GM11168 (cell line): ENCODE results near the gene TTC39B.

Source experiments
- in situ Hi-C: fragments of 300-500 bp; cut with MboI; formaldehyde crosslinking; loops from one replicate; pipeline ENCODE4 v1.12.0; 2022; ENCODE audit warnings: low sequenced_read_pairs; ENCODE audit not compliant: unreplicated experiment

TTC39B gene

DNA sequence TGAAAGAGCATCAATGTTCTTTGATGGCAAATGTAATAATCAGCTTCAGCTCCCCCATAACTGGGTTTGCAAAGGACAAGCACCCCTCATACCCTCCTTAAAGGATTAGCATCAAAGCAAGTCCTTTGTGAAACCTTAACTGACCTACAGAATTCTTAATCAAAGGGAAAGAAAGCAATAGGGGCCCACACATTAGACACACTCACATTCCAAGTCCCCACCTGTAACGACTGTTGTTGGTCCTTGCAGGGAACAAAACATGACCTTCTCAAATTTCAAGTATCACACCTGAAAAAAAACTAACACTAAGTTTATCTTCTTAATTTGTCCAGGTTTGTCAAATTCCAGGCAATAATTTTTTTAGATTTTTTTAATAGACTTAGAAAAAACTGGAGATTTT is 32.6 kb downstream of the TTC39B start:
- in situ Hi-C loops, result no loop called here

DNA sequence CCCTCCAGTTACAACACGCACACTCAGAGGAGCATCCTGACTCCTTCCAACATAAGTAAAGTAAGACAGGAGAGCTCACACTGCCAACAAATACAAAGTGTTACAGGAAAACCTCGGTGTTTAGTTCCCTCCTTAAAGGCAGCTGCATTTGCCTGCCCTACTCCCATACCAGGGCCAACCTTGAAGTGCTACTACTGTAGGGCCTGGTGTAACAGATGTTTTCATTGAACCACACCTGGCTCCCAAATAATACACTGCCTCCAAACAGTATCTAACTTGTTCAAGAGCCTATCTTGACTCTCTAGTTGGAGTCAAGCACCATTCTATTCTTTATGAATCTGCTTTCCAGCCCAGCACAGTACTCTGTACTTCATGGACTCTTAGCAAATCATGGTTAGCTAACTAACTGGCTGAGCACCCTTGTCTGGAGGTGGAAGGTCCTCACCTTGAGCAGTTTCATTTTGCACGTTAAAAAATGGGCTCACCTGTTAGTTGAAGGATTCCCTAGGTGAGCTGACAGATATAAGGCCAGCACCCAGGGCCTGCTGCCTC is 34.6 kb downstream of the TTC39B start:
- in situ Hi-C loops, result no loop called here

DNA sequence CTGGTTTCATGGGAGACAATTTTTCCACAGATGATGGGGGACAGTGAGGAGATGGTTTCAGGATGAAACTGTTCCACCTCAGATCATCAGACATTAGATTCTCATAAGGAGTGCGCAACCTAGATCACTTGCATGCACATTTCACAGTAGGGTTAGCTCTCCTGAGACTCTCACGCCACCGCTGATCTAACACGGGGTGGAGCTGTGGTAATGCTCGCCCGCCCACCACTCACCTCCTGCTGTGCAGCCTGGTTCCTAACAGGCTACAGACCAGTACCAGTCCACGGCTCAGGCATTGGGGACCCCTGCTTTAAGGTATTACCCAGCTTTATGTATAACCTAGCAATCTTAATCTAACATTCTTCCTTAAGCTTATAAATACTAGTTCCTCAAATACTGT is 35.6 kb downstream of the TTC39B start:
- in situ Hi-C loops, result no loop called here

DNA sequence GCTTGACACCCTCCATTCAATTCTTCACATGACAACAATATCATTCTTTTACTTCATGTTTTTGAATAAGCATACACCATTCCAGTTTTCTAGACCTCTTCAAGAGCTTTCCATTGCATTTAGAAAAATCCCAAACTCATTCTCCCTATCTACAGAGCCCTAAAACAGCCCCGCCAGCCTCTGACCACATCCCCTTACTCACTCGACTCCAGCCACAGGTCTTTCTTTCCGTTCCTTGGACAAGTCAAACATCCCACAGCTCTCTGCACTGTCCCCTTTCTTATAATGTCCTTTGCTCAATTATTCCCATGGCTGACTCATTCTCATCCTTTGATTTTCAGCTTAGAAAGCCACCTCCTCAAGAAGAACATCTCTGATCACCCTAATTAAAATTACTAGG is 38.2 kb downstream of the TTC39B start:
- in situ Hi-C loops, result no loop called here

DNA sequence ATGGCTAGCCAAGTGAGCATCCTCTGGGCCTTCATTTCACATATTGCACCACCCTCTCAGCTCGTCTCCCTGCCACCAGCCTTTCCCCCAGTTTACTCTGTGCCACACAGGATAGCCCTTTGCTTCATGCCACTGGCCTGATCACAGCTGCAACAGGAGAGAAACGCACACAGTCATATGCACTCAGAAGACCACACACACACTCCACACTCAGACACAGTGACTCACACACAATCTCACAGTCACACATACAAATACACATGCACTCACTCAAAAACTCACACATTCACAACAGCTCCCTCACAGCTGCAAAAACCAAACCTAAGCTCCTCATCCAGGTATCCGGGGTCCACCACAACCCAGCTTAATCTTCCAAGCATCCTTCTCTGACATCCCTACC is 38.7 kb downstream of the TTC39B start:
- in situ Hi-C loops, result no loop called here

DNA sequence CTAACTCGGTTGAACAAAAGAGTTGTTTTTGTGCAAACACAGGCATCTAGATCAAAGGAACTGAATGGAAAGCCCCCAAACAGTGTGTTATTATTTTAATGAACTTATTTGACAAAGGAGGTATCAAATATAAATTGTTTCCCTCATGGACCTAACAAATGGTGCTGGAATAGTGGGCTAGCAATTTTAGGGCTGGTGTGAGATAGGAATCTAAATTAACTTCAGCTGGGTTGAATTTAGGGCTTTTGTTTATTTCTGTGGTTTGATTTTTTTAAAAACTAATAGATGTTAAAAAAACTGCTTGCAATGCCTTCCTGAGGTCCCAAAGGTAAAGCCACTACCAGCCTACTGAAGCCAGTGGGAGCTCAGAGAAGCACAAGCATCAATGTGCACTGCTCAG is 42.1 kb downstream of the TTC39B start:
- in situ Hi-C loops, result no loop called here

DNA sequence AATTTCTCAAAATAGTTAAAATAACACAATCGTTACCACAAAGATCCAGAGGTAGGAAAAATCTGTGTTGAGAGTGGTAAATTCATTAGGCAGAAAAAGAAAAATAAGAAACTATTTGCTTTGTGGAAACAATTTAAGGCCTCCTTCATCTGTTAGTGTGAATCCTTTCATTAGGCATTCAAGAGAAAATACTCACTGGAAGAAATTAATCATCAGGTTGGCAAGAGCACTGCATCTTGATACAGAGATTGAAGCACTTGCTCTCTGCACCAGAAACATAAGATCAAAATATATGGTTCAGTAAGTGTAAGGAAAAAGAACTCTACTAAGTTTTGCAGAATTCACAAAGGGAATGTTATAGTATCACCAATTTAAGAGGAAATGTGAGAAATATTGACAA is 44.4 kb downstream of the TTC39B start:
- in situ Hi-C loops, result no loop called here

DNA sequence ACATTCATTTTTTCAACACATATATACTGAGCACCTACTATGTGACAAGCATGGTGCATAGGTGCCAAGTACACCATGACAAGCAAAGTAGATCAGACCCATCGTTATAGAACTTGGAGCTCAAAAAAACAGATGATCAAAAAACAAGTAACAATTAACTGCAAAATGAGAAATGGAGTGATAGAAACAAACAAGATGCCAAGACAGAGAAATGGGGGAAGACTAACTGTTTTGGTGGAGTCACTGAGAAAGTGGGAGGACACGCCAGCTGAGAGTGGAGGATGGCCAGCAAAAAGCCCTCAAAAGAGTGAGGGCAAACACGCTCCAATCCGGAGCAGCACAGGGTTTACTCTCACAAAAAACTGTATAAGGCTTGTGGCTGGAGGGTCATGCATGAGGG is 50.6 kb downstream of the TTC39B start:
- in situ Hi-C loops, result no loop called here

DNA sequence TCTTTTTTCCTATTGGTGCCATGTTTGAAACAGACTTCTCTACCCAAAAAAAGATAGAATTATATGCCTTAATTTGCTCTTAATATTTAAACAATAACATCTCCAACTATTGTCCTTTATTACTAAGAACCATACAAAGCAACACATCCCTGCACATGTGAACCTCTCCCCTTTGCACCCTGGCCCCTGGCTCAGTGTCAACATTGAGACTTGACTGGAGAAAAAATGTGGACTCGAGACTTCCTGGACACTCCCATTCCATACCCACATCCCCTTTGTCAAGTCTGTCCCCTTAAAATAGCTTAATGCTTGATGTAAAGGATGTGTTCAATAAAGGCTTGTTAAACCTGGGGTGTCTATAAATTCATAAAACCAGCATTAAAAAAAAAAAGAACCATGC is 53.2 kb downstream of the TTC39B start:
- in situ Hi-C loops, result no loop called here

DNA sequence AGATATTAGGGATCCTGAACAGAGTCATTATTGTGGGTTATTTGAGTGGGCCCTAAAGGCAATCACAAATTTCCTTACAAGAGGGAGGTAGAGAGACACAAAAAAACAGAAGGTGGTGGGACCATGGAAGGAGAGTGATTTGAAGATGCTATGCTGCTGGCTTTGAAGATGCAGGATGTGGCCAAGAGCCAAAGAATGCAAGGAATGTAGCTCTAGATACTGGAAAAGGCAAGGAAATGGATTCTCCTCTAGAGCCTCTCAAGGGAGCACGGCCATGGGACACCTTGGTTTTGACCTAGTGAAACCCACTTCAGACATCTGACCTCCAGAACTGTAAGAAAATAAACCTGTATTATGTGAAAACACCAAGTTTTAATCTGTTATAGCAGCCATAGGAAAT is 53.8 kb downstream of the TTC39B start:
- in situ Hi-C loops, result no loop called here

DNA sequence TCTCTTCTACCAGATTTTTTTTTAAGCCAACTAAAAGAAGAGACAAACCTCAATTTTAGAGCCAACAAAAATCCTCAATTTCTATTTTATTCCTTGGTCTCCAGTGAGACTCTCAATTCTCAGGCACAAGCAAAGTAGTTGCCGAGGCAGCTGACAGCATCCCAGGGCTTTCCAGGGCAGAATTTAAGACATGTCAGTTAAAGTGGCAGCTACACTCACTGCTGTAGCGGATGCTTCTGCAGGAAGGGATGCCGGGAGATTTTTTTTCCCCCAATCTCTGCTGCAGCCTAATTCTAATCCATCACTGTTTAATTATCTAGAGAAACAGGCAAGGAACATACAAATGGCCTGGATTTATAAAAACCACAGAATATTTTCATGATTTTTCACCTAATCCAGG is 57.0 kb downstream of the TTC39B start:
- in situ Hi-C loops, result no loop called here

DNA sequence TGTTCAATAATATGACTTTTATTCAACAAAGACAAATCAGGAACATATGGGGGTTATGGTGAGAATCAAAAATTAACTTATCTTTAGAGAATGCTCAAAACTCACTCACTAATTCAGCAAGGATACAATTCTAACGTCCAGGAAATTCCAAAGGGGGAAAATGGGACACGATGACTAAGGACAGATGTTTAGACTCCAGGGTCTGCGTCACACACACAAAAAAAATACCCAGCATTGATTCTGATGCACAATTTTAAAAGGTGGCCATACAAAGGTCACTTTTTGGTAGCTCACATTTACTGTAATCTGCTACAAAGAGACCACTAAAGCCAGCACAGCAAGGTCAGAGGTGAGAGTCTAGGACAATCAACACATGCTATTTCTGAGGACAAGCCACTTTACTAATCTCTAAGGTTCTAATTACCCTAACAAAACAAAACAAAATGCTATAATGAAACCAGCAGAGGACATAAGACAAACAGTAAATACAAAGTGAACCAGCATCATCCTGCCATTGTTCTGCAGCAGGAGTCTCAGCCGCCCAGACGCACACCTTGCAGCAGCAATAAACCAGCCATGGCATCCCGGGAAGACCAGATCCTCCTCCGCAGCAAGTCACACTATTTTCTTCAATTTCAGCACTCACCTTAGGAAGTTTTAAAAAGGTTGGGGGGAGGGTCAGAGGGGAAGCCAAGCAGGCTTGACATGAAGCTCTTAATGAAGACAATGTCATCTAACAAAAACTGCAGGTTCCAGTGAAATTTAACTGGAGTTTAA is 57.8 kb downstream of the TTC39B start:
- in situ Hi-C loops, result no loop called here

DNA sequence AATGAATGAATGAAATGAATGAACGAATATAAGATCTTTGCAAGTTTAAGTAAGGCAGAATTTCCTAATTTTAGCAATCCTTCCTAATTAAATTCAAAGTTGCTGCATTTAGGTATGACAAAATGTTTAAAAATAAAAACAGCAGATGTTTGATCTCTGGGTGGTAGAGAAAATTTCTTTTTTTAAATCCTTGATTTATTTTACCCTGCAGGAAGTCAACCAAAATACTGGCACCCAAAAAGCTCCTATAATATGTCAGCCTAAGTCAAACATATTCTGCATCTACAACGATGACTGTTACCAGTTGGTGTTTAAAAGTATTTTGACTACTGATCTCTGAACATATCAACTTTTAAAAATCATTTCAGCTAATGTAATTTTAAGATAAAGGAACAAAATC is 58.4 kb downstream of the TTC39B start:
- in situ Hi-C loops, result no loop called here

DNA sequence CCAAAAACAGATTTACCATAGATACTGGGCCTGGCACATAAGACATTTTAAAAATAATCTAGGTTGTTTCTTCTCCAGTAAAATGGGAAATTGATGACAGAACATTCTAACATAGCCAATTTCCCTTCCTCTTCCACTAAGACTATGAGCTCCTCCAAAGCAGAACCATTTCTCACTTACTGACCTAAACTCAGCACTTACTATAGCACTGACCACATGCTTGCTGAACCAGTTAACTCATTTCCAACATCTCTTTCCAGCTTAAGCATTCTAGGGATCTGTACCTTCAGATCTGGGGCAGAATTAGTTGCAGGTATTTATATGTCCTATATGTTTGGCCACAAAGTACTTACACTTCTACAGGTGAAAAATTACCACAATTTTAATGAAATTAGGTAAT is 58.9 kb downstream of the TTC39B start:
- in situ Hi-C loops, result no loop called here

DNA sequence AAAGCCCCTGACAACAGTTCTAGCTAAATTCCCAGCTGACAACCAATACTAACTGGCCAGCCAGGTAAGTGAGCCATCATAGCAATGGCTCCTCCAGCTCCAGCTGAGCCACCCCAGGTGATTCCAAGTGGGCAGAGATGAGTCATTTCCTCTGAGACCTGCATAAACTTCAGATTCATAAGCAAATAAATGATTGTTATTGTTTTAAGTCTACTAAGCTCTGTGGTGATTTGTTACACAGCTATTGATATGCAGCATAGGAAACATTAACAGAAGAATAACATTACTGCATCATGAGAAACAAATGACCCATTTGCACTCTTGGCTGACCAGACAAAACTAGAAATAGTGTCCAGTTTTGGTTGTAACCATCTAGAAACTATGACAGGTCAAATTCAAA is 60.3 kb downstream of the TTC39B start:
- in situ Hi-C loops, result no loop called here

DNA sequence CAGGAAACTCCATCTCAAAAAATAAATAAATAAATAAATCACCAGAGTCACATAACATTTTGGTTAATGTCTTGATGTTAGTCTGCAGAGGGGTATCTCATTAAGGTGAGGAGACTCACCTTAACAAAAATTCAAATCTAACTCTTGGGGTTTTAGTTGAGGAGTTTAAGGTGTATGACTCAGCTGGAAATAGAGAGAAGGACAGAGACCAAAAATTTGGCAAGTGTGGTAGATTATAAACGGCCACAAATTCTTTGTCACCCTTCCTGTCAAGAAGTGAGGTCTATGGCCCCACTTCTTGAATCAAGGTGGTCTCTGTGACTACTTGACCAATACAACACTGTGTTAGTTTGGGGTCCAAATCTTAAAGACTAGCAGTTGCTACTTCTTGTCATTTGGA is 60.8 kb downstream of the TTC39B start:
- in situ Hi-C loops, result no loop called here

DNA sequence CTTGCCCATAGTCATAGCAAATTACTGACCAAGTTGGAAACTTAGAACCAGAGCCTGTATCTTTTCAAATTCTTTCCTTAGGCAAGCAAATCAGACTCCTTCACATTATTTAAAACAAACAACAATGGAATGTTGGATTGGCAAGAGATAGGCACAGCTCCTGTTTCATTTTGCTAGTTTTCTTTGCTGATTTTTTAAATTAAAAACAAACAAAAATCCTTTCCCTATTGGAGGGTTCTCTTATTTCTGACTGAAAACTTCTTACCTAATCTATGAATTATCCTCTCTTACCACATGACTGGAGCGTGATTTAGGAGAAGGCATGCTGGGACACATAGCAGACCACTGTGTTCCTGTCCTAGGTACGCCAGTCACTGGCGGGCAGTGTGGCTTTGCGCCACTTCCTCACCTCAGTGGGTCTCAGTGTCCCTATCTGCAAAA is 63.0 kb downstream of the TTC39B start:
- in situ Hi-C loops, result no loop called here

DNA sequence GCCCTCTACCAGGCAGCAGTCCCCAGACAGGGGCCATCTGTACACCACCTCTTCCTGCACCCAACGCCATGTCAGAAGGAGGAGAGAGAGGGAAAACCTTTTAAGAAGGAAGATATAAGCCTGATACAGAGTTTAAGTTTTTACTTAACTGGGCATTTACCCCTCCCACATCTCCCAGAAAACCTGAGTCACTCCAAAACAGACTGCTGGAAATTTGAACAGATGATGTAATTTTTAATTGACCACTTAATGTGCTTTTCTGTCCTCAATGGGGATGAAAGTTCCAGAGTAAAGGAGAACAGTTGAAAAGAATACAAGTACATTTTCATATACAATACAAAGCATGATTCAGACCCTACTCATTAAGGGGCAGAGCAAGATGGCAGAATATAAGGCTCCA is 63.9 kb downstream of the TTC39B start:
- in situ Hi-C loops, result no loop called here

DNA sequence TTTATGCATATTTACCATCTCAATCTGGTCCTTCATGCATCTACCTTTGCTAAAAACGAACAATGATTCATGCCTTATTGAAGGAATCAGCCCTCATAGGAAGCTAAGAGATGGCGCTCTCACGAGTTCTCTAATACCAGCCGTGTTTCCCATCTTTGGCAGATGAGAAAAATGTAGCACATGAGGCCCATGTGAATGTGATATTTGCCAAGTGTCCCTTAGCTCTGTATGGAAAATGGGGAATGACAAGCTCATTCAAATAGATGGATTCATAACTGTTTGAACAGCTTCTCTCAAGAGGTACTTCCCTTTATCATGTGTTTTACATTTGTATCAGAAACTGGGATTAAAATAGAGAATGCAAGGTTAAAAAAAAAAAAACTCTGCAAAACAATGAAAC is 66.1 kb downstream of the TTC39B start:
- in situ Hi-C loops, result no loop called here

DNA sequence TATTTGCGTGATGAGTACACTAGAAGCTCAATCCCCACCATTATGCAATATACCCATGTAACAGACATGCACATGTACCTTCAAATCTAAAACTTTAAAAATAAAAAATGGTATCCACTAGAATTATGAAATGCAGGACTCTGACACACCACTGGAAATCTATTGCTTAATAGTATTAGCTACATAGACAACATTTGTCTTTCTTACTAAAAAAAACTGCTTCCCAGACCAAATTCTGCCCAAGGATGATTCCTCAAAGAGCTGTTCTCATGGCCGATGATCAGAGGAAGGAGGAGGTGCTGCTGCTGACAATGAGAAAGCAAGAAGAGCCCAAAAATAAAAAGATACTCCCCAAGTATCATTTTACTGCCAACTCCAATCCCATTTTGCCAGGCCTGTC is 67.2 kb downstream of the TTC39B start:
- in situ Hi-C loops, result no loop called here

DNA sequence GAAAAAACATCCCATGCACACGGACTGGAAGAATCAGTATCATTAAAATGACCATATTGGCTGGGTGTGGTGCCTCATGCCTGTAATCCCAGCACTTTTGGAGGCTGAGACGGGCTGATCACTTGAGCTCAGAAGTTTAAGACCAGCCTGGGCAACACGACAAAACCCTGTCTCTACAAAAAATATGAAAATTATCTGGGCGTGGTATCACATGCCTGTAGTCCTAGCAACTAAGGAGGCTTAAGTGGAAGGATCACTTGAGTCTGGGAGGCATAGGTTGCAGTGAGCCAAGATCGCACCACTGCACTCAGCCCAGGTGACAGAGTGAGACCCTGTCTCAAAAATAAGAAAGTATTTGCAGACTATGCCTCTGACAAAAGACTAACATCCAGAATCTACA is 68.4 kb downstream of the TTC39B start:
- in situ Hi-C loops, result no loop called here

DNA sequence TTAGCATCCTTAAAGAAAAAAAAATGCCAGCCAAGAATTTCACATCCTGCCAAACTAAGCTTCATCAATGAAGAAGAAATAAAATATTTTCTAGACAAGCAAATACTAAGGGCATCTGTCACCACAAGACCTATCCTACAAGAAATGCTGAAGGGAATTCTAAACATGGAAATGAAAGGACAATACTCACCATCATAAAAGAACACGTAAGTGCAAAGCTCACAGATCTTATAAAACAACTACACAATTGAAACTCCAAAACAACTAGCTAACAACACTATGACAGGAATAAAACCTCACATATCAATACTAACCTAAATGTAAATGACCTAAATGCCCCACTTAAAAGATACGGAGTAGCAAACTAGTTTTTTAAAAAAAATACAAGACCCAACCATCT is 71.4 kb downstream of the TTC39B start:
- in situ Hi-C loops, result no loop called here
